ENCODE data around the gene OTOGL. TPM values are rescaled to one million over a fixed set of nuclear protein-coding genes. Genes with fewer than 3 reads are reported as not detected.
"Not testable (repeated sequence)": the region's sequence is repeated elsewhere in the genome, so short reads cannot be mapped to it uniquely, and the experiment has no call there.

Gene OTOGL
- polyA plus RNA-seq, 1 donor from 2014 or later: 0.33 TPM

- Histone ChIP-seq H2AFZ (ENCODE audit: low read depth, low read length) (no peak overlapping the region), H3K79me2 (replicated peaks; ENCODE audit: insufficient read depth, low read length) (no peaks in the 10 kb centered on the region), H3K9ac (ENCODE audit: low read length) (no peak overlapping the region), H3K4me2 (ENCODE audit: low read length) (no peak overlapping the region), H3K27ac (ENCODE audit: low read length) (no peak overlapping the region), H3K27me3 (ENCODE audit: insufficient read depth, low read depth, low read length) (no peaks in the 10 kb centered on the region), H3F3A (ENCODE audit: insufficient read depth, low read length, poor library complexity, severe bottlenecking) (no peaks in the 10 kb centered on the region), H4K20me1 (ENCODE audit: insufficient read depth) (no peaks in the 10 kb centered on the region), H3K36me3 (ENCODE audit: insufficient read depth, low read length) (no peaks in the 10 kb centered on the region), H3K9me3 (ENCODE audit: low read length) (no peaks in the 10 kb centered on the region), H3K4me3 (ENCODE audit: low read length) (no peak overlapping the region), H3K9me2 (ENCODE audit: insufficient read depth, low read length) (no peaks in the 10 kb centered on the region)
- TF ChIP-seq, protein P1, sequence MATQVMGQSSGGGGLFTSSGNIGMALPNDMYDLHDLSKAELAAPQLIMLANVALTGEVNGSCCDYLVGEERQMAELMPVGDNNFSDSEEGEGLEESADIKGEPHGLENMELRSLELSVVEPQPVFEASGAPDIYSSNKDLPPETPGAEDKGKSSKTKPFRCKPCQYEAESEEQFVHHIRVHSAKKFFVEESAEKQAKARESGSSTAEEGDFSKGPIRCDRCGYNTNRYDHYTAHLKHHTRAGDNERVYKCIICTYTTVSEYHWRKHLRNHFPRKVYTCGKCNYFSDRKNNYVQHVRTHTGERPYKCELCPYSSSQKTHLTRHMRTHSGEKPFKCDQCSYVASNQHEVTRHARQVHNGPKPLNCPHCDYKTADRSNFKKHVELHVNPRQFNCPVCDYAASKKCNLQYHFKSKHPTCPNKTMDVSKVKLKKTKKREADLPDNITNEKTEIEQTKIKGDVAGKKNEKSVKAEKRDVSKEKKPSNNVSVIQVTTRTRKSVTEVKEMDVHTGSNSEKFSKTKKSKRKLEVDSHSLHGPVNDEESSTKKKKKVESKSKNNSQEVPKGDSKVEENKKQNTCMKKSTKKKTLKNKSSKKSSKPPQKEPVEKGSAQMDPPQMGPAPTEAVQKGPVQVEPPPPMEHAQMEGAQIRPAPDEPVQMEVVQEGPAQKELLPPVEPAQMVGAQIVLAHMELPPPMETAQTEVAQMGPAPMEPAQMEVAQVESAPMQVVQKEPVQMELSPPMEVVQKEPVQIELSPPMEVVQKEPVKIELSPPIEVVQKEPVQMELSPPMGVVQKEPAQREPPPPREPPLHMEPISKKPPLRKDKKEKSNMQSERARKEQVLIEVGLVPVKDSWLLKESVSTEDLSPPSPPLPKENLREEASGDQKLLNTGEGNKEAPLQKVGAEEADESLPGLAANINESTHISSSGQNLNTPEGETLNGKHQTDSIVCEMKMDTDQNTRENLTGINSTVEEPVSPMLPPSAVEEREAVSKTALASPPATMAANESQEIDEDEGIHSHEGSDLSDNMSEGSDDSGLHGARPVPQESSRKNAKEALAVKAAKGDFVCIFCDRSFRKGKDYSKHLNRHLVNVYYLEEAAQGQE (IDR thresholded peaks at IDR 0.05; ENCODE audit: borderline replicate concordance): no peak
- no peak for TF ChIP-seq SMC3 (conservative IDR thresholded peaks at IDR 0.05; ENCODE audit: poor library complexity)
- no peak for TF ChIP-seq CTCF (IDR thresholded peaks at IDR 0.05; ENCODE audit: poor library complexity, severe bottlenecking)
- no peak for TF ChIP-seq RAD21 (conservative IDR thresholded peaks at IDR 0.05)
- TF ChIP-seq EZH2 (IDR thresholded peaks at IDR 0.05; ENCODE audit: borderline replicate concordance, insufficient read depth, low read length, poor library complexity, severe bottlenecking): no peak
These were observed 122.9 kb downstream of the OTOGL start for GRCh38 chr12:80222261-80222660.

GRCh38 chr12:80226576-80226975 lies 127.2 kb downstream of the OTOGL start:
- no peaks in the 10 kb centered on the region for H4K20me1 ChIP-seq (ENCODE audit: insufficient read depth)
- no peaks in the 10 kb centered on the region for H3K27me3 ChIP-seq (ENCODE audit: insufficient read depth, low read depth, low read length)
- no peaks in the 10 kb centered on the region for H3K79me2 ChIP-seq (replicated peaks; ENCODE audit: insufficient read depth, low read length)
- H3K4me3 ChIP-seq (ENCODE audit: low read length): no peak overlapping the region
- no peak overlapping the region for H3K9ac ChIP-seq (ENCODE audit: low read length)
- no peaks in the 10 kb centered on the region for H3K36me3 ChIP-seq (ENCODE audit: insufficient read depth, low read length)
- TF ChIP-seq EP300 (conservative IDR thresholded peaks at IDR 0.05; ENCODE audit: poor library complexity, severe bottlenecking): no peak
- TF ChIP-seq, protein P1 (IDR thresholded peaks at IDR 0.05; ENCODE audit: borderline replicate concordance): no peak
- no peak for TF ChIP-seq POLR2AphosphoS5 (IDR thresholded peaks at IDR 0.05)
- TF ChIP-seq TAF1 (IDR thresholded peaks at IDR 0.05; ENCODE audit: low read depth): no peak
- no peak for TF ChIP-seq RAD21 (conservative IDR thresholded peaks at IDR 0.05)
- no peak for TF ChIP-seq EZH2 (IDR thresholded peaks at IDR 0.05; ENCODE audit: borderline replicate concordance, insufficient read depth, low read length, poor library complexity, severe bottlenecking)
- TF ChIP-seq CTCF (IDR thresholded peaks at IDR 0.05; ENCODE audit: poor library complexity, severe bottlenecking): no peak
- no peak for TF ChIP-seq MXI1 (conservative IDR thresholded peaks at IDR 0.05; ENCODE audit: poor library complexity, severe bottlenecking)
- no peak for TF ChIP-seq SMC3 (conservative IDR thresholded peaks at IDR 0.05; ENCODE audit: poor library complexity)
- no peaks in the 10 kb centered on the region for H3F3A ChIP-seq (ENCODE audit: insufficient read depth, low read length, poor library complexity, severe bottlenecking)
- H2AFZ ChIP-seq (ENCODE audit: low read depth, low read length): no peak overlapping the region
- no peaks in the 10 kb centered on the region for H3K9me2 ChIP-seq (ENCODE audit: insufficient read depth, low read length)
- H3K4me2 ChIP-seq (ENCODE audit: low read length): no peak overlapping the region
- H3K9me3 ChIP-seq (ENCODE audit: low read length): no peaks in the 10 kb centered on the region
- no peak overlapping the region for H3K27ac ChIP-seq (ENCODE audit: low read length)

DNA sequence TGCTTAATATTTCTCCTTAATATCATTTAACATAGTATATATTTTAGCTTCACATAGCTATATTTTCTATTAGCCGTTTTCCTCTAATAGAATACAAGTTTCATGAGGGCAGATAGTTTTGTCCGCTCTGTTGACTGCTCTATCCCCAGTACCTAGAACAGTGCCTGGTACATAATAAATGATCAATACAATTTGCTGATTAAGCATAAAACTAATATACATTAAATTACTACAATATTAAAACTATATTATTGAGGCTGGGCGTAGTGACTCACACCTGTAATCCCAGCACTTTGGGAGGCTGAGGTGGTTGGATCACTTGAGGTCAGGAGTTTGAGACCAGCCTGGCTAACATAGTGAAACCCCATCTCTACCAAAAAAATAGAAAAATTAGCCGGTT lies 128.6 kb downstream of the OTOGL start:
- H3K79me2 ChIP-seq (replicated peaks; ENCODE audit: insufficient read depth, low read length); H2AFZ ChIP-seq (ENCODE audit: low read depth, low read length); H3K27ac ChIP-seq (ENCODE audit: low read length); H3F3A ChIP-seq (ENCODE audit: insufficient read depth, low read length, poor library complexity, severe bottlenecking); H3K9me3 ChIP-seq (ENCODE audit: low read length); H3K4me3 ChIP-seq (ENCODE audit: low read length); H3K36me3 ChIP-seq (ENCODE audit: insufficient read depth, low read length); H3K27me3 ChIP-seq (ENCODE audit: insufficient read depth, low read depth, low read length); H3K9ac ChIP-seq (ENCODE audit: low read length); H3K4me2 ChIP-seq (ENCODE audit: low read length); H4K20me1 ChIP-seq (ENCODE audit: insufficient read depth); H3K9me2 ChIP-seq (ENCODE audit: insufficient read depth, low read length): not testable (repeated sequence)

Data from neural cell (in vitro differentiated cells).